Superior temporal gyrus (tissue), 1 donor: ENCODE measurements around the gene CAPN2.

Experiments used
- DNase-seq: peaks from one replicate; pipeline ENCODE4 v3.0.0-alpha.2; 2016; ENCODE audit errors: extremely low spot score

Gene CAPN2

GRCh38 chr1:223702735-223703667 lies 9.3 kb upstream of the CAPN2 start:
- no peak for DNase-seq

DNA sequence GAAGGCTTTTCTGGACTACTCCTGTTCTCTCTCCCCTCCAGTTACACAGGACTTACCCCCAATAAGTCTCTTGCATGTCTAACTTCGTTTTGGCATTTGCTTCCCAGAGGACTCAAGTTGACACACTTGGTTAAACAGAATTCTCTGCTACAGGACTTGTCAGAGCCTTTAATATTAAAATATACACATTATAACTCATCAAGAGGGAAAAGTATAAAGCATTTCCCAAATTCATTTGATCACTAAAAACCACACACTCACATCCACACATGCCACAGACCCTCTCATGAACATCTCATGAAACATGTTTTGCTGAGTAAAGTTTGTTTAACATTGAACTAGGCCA lies 8.7 kb upstream of the CAPN2 start:
- DNase-seq = no peak

- DNase-seq = no peak
Measured at GRCh38 chr1:223704921-223705878, 7.1 kb upstream of the CAPN2 start.

DNA sequence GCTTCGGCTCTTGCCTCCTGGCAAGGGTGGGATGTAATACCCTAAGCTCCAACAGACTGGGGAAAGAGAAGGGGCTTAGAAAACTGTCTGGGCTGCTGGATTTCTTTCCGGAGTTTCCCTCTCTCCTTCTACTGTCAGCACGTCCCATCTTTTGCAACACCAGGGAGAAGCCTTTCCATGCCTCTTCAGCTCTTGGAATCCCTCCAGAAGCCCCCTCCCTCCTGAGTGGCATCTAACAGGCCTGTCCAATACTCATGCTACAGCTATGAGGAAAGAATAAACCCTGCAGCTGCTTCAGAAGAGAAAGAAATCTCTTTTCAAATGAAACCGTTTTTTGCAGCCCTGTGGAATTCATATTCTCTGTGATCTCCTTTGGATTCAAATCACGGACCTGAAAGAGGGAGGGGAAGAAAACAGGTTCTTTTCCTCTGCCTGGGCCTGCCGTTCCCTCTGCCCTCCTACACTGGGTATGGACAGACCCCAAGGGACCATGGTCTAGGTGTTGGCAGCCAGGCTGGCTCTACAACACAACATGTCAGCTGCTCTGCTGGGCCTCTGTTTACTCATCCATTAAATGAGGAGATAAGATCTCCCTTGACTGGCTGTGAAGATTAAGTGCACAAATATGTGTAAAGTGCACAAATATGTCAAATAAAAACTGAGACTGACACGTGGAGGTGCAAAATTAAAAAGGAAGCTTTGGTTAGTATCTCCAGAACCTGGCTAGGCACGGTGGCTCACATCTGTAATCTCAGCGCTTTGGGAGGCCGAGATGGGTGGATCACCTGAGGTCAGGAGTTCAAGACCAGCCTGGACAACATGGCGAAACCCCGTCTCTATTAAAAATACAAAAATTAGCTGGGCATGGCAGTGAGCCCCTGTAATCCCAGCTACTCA lies 6.0 kb upstream of the CAPN2 start:
- no peak for DNase-seq

- no peak for DNase-seq
Measured at GRCh38 chr1:223707256-223708000, 4.9 kb upstream of the CAPN2 start.

DNA sequence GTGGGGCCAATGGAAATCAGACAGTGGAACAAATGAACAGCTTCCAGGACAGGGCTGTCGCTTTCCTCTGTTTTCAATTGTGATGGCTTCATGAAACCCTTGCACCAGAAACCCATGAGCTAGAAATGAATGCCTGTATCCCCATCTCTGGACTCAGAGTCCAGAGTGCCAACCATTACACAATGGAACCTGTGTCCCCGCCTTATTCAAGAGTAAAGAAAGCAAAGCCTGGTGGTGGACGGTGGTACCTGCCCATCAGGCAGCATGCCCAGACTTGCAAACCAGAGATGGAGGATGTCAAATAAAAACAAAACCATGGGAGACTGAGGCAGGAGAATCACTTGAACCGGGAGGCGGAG lies 4.4 kb upstream of the CAPN2 start:
- no peak for DNase-seq

GRCh38 chr1:223708651-223709268 lies 3.6 kb upstream of the CAPN2 start:
- no peak for DNase-seq

DNA sequence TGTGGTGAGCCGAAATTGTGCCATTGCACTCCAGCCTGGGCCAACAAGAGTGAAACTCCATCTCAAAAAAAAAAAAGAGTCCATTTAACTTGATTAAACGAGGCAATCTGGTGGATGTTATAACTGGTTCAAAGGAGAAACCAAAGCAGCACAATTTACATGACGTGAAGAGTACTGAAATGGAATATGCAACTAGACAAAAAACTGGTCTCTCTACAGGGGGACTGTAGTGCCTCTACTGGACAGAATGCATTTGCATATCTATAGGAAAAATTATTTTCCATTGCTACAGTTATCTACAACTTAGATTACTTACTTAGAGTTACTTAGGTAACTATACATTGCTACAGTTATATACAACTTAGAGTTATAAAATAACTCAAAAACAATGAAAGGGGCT lies 2.7 kb upstream of the CAPN2 start:
- DNase-seq = no peak

- no peak for DNase-seq
Measured at GRCh38 chr1:223710179-223711133, 1.9 kb upstream of the CAPN2 start.

- DNase-seq = peak; percentile 48
Measured at GRCh38 chr1:223711173-223711572, 1.2 kb upstream of the CAPN2 start.

GRCh38 chr1:223711747-223712193 lies 569 bp upstream of the CAPN2 start:
- DNase-seq = no peak

DNA sequence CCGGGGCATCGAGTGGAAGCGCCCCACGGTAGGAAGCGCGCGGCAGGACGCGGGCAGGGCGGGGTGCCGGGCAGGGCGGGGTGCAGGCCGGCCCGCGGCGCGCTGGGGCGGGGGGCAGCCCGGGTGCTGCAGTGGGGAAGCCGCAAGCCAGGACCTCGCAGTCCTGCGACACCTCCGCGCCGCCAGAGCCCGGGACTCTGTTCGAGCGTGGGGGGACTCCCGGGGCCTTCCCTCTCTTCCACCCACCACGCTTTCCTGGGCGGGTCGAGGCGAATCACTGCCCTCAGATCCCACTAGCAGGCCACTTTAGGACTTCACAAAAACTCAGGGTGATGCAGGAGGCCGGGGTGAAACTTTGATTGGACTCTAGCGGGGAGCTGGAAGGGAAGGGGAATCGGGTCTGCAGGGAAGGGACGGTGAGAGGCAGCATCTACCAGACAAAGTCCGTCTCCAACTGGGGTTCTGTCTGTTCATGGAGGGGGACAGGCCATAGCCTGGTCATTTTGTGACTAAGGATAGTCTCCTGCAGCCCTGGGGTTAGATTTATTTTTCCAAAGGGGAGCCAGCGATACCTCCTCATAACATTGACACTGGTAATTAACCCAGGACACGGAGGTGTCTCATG lies 623 bp downstream of the CAPN2 start:
- DNase-seq = peak; percentile 46

DNA sequence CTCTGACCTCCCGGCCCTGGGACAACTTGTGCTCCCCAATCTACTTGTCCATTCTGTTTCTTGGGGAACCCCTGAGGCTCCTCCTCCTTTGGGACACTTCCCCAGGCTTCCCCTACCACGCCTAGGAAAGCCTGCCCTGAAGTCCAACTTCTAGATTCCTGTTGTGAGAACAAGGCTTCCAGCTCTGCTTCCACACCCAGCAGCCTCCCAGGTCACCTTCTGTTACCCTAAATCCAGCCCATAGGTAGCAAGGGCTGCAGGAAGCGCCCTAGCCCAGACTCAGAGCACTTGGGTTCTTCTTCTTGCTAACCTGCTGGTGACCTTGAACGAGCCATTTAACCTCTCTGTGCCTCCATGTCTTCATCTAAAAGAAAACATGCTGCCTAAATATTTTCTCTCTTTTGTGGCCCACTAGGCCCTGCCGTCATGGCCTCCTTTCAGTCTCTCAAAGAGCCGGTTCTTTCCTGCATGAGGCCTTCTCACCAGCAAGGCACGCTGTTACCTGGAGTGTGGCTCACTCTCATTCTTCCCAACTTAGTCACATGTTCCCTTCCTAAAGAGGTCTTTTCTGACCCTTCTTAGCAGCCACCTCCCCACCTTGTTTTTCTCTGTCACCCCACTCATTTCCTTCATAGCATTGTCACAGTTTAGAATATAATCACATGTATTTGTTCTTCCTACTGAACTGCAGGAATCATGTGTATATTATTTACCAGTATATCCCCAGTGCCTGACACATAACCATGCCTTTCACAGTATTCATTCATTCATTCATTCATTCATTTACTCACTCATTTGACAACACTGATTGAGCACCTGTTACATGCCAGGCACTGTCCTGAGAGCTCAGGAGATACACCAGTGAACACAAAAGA lies 1.4 kb downstream of the CAPN2 start:
- no peak for DNase-seq

DNA sequence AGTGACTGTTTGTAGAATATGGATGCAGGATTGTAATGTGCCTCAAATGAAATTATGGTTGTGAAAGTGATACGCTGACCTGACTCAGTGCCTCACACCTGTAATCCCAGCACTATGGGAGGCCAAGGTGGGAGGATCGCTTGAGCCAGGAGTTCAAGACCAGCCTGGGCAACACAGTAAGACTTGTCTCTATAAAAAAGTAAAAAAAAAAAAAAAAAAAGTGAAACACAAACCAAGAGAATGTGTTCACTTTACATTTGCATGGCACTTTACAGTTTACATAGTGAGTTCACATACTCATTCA lies 2.0 kb downstream of the CAPN2 start:
- DNase-seq = no peak

DNA sequence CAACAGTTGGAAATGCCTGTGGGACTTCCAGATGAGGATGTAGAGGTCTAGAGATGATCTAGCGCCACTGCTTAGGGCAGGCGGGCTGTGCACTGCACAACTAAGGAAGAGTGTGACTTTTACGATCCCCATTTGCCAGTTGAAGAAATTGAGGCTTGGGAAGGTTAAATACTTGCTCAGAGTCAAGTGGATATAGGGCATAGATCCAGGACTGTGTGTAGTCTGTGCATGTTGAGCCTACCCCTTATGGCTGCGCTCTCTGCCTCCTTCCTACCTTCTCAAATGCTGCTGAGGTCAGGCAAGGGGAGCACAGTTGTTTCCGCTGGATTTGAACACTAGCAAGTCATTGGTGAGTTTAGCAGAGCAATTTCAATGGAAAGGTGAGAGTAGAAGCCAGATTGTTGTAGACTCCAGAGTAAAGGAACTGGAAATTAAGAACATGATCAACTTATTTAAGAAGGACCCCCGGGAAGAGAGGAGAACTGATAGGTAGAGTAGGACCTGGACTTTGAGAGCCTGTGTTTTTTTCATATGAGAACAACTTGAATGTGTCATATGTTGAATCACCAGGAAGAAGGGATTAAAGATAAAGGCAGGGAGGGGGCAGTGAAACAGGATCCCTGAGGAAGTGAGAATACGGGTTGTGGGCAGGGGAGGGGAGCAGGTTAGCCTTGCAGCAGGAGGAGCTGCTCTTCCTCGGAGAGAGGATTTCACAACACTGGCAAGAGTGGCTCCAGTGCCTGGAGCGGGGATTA lies 2.7 kb downstream of the CAPN2 start:
- no peak for DNase-seq

GRCh38 chr1:223715604-223716172 lies 3.3 kb downstream of the CAPN2 start:
- DNase-seq = no peak

GRCh38 chr1:223716302-223716862 lies 4.0 kb downstream of the CAPN2 start:
- peak; percentile 54 for DNase-seq
